A673 (cell line): ENCODE data around the gene GAS7. TPM values are rescaled to one million over a fixed set of nuclear protein-coding genes. Genes with fewer than 3 reads are reported as not detected.

ENCODE experiments used
- BruUV-seq: library from RNA; stranded (reverse); fragments of 400-500 nt; replicated peaks from 2 replicates; lab custom pipeline; 2021; lab: Mats Ljungman, UMichigan
- CTCF ChIA-PET: fragments of 300-600 bp; sonication (Branson Sonifier 250); formaldehyde crosslinking; loops from one replicate; lab custom pipeline; 2022; ENCODE audit warnings: antibody characterized with exemption; lab: Charles Lee
- POLR2A ChIA-PET: fragments of 300-600 bp; sonication (Branson Sonifier 250); formaldehyde crosslinking; loops from one replicate; lab custom pipeline; 2022; ENCODE audit warnings: antibody characterized with exemption; ENCODE audit not compliant: low non-redundant PET; lab: Charles Lee
- DNase-seq: peaks from one replicate; pipeline ENCODE4 v3.0.0-alpha.2; 2015; ENCODE audit warnings: low spot score
- H3K27ac ChIP-seq: fragments of 200-600 bp; sonication (generic); 2 replicates; pipeline ENCODE4 v1.5.1; 2016; ENCODE audit warnings: mixed run types, low read depth, mild to moderate bottlenecking, mixed read lengths, antibody characterized with exemption, low read length; ENCODE audit not compliant: poor library complexity, severe bottlenecking
- H3K27me3 ChIP-seq: fragments of 200-600 bp; sonication (generic); replicated peaks from 2 replicates; pipeline ENCODE4 v1.6.1; 2017; ENCODE audit warnings: mixed run types, low read depth, mild to moderate bottlenecking, mixed read lengths, antibody characterized with exemption, low read length; ENCODE audit not compliant: insufficient read depth, poor library complexity
- H3K36me3 ChIP-seq: fragments of 200-600 bp; sonication (generic); 2 replicates; pipeline ENCODE4 v1.6.1; 2016; ENCODE audit warnings: mixed run types, mild to moderate bottlenecking, mixed read lengths, antibody characterized with exemption, low read length; ENCODE audit not compliant: insufficient read depth, poor library complexity, severe bottlenecking
- H3K4me1 ChIP-seq: fragments of 200-600 bp; sonication (generic); 2 replicates; pipeline ENCODE4 v1.6.1; 2017; ENCODE audit warnings: mixed run types, mild to moderate bottlenecking, mixed read lengths, antibody characterized with exemption, low read length; ENCODE audit not compliant: insufficient read depth, poor library complexity, severe bottlenecking
- H3K4me3 ChIP-seq: fragments of 200-600 bp; sonication (generic); 2 replicates; pipeline ENCODE4 v1.5.1; 2016; ENCODE audit warnings: low read depth, mixed run types, mild to moderate bottlenecking, mixed read lengths, low read length; ENCODE audit not compliant: poor library complexity, severe bottlenecking
- H3K9me3 ChIP-seq: fragments of 200-600 bp; sonication (generic); 2 replicates; pipeline ENCODE4 v1.6.1; 2016; ENCODE audit warnings: mixed run types, low read depth, mild to moderate bottlenecking, mixed read lengths, antibody characterized with exemption, low read length; ENCODE audit not compliant: poor library complexity, severe bottlenecking
- CTCF ChIP-seq: fragments of 300-800, 200-600 bp; sonication (generic); conservative IDR thresholded peaks from 2 replicates; pipeline ENCODE4 v1.5.1; 2017; ENCODE audit warnings: low read depth, mild to moderate bottlenecking, antibody characterized with exemption, low read length, moderate library complexity, mixed read lengths
- EZH2 ChIP-seq: fragments of 200-600 bp; sonication (generic); IDR thresholded peaks from 2 replicates; pipeline ENCODE4 v1.6.1; 2017; ENCODE audit warnings: borderline replicate concordance, low read depth, mild to moderate bottlenecking, mixed read lengths, antibody characterized with exemption, low read length; ENCODE audit not compliant: poor library complexity, severe bottlenecking
- intact Hi-C: fragments of 100-400 bp; cut with micrococcal nuclease; formaldehyde crosslinking; loops from one replicate; pipeline ENCODE4 v1.10.0; 2022; ENCODE audit not compliant: unreplicated experiment
- total RNA-seq: library from RNA; stranded (reverse); gene quantifications from 2 replicates; pipeline ENCODE4 v1.2.3, GENCODE V29; 2021

Gene GAS7
- total RNA-seq, 1 experiment from 2014 or later, result 2.3 TPM

- DNase-seq, result no peak
- Histone ChIP-seq H3K9me3 (no peaks in the 10 kb centered on the region), H3K27ac (no peak overlapping the region), H3K4me3 (no peak overlapping the region), H3K27me3 (peaks cover 6% of the 10 kb centered on the region), H3K4me1 (no peaks in the 10 kb centered on the region), H3K36me3 (no peaks in the 10 kb centered on the region)
- intact Hi-C loops, result no loop called here
- no TSS peak for BruUV-seq
- TF ChIP-seq EZH2, result no peak
- no peak for TF ChIP-seq CTCF
- ChIA-PET CTCF (no interaction called here), POLR2A (no interaction called here)
Measured at GRCh38 chr17:9912121-9913099, 286.0 kb downstream of the GAS7 start.

DNA sequence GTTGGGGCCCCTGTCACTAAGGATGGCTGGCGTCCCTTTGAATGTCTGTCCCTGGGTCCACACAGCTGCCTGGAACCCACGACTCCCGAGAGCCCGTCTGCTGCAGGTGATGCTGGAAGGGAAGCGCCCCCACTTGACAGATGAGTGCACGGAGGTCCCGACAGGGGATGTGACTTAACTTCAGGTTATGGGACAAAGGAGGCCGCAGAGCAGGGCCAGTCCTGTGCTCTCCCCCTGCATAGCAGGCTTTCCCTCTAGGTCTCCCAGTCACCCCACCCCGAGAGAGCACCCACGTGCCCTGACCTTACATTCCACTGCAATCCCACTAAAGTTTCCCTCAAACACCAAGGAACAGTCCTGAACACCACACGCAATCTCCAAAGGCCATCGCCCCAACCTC is 287.3 kb downstream of the GAS7 start:
- intact Hi-C loops, result no loop called here
- no peak for DNase-seq
- POLR2A ChIA-PET, result no interaction called here
- no peaks in the 10 kb centered on the region for H3K4me1 ChIP-seq
- no peaks in the 10 kb centered on the region for H3K36me3 ChIP-seq
- no peak overlapping the region for H3K27ac ChIP-seq
- peaks cover 16% of the 10 kb centered on the region for H3K27me3 ChIP-seq
- no peak overlapping the region for H3K4me3 ChIP-seq
- no peaks in the 10 kb centered on the region for H3K9me3 ChIP-seq
- CTCF ChIA-PET, result no interaction called here
- no peak for TF ChIP-seq EZH2
- no peak for TF ChIP-seq CTCF
- no TSS peak for BruUV-seq

DNA sequence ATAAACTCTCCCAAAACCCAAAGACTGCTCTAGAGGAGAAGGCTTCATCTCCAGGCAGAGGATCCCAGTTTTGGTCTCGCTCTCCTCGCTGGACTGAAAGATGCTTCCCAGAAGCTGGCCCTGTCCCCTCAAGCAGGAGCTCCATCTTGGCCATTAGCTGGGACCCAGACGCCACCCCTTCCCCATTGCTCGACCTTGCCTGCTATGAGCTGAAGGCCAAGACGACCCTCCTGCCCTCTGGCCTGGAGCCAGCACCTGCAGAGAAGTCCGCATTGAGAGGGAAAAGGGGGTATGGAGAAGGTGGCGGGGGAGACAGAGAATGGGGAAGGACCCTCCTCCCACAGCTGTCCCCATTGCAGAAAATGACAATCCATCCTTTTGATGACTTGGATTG is 289.8 kb downstream of the GAS7 start:
- POLR2A ChIA-PET, result no interaction called here
- CTCF ChIA-PET, result no interaction called here
- Histone ChIP-seq H3K4me3 (no peak overlapping the region), H3K36me3 (no peaks in the 10 kb centered on the region), H3K27ac (no peak overlapping the region), H3K27me3 (peaks cover 16% of the 10 kb centered on the region), H3K9me3 (no peaks in the 10 kb centered on the region), H3K4me1 (no peaks in the 10 kb centered on the region)
- intact Hi-C loops, result no loop called here
- DNase-seq, result no peak
- TF ChIP-seq EZH2, result no peak
- TF ChIP-seq CTCF, result no peak
- no TSS peak for BruUV-seq
